Activated T-cell treated with anti-CD3 and anti-CD28 coated beads, Interleukin-2, amount 50 U/mL, for 1 hour (primary cell): Measurements from ENCODE around the gene PPP2R5A.

ENCODE experiments used
- DNase-seq: peaks from one replicate; pipeline ENCODE4 v3.0.0-alpha.2; 2020

The PPP2R5A gene

GRCh38 chr1:212284744-212285684, at the start of gene PPP2R5A:
PPP2R5A (plus strand) TSS chr1:212285410; CDS start chr1:212286111, 701 bp downstream.
- peak; percentile 99 for DNase-seq

- no peak for DNase-seq
These were observed 49.4 kb upstream of the PPP2R5A start for GRCh38 chr1:212235857-212236256.

GRCh38 chr1:212236664-212237220, 48.5 kb upstream of the PPP2R5A start:
- DNase-seq: no peak

DNA sequence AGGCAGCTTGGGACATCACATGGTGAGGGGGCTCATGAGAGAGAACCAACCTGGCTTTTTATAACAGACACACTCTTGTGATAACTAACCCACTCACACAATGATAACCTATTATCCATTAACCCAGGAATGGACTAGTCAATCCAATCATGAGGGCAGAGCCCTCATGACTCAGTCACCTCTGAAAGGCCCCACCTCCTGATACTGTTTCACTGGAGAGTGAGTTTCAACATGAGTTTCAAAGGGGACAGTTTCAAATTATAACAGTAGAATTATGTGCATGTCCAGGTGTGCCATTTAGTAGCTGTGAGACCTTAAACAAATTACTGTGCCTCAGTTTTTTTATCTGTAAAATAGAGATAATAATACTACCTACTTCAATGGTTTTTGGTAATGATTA, 47.6 kb upstream of the PPP2R5A start:
- DNase-seq: no peak

GRCh38 chr1:212238552-212238951, 46.7 kb upstream of the PPP2R5A start:
- no peak for DNase-seq

DNA sequence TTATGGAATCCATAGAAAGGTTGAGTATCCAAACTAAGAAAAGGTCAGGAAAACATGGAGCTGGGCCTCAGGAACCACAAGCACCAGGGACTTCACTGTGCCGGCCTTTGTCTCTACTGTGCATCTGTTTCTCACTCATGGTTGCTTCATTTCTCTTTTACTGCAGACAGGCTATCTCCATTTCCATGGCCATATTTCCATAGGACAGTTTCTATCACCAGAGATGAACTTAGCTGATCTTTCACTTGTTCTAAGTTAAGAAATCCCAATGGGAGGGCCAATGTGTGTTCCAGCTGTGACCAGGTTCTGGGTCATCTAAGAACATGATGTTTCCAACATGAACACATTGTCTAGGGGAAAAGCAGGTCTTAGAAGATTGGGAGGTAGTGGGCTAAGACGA, 43.7 kb upstream of the PPP2R5A start:
- DNase-seq: no peak

DNA sequence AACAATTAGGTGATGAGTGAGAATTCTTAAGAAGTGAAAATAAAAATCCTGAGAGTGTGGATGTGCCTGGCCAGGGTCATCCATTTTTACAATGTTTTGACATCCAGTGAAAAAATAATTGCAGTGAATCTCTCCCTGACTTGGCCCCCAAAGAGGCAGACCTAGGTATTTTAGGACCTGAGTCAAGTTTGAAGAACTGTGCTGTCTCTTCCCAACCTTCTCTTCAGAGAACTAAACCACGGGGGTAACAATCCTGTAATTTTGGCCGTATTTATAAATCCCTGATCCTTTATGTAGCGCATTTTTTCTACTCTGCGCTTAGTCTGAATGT, 43.3 kb upstream of the PPP2R5A start:
- DNase-seq: no peak

GRCh38 chr1:212242288-212242984, 42.8 kb upstream of the PPP2R5A start:
- DNase-seq: no peak

DNA sequence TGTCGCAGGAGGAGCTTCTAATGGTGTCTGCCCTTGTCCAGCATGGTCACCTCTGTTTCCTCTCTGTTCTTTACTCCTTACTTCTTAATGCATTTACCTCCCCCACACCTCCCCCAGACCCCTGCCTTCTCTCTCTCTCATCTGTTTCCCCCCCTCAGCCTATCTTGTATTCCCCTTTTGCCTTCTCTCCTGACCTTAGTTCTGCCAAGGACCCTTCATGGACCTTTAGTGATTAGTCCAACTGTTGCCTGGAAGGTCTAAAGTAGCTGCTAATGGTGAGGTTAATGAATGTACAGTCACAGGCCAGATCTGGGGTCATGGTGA, 42.3 kb upstream of the PPP2R5A start:
- no peak for DNase-seq

GRCh38 chr1:212244441-212244840, 40.8 kb upstream of the PPP2R5A start:
- DNase-seq: no peak

- no peak for DNase-seq
These were observed 38.0 kb upstream of the PPP2R5A start for GRCh38 chr1:212247179-212247721.

DNA sequence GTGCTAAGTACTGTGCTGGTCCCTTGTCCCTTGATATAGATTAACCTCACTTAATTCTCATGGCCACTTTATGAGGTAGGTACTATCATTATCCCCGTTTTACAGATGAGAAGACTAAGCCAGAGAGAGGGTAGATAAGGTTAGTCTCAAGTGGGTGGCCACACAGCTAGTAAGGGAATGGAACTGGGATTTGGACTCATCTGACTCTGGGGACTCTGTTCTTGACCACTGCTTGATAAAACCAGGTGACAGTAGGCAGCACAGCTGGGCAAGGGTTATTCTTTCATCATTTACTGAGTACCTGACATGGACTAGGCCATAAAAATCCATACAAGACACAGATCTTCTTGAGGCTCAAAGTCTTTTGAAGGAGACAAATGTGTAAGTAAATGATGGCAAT, 37.2 kb upstream of the PPP2R5A start:
- DNase-seq: no peak

- DNase-seq: no peak
These were observed 30.3 kb upstream of the PPP2R5A start for GRCh38 chr1:212254853-212255363.

- no peak for DNase-seq
These were observed 29.4 kb upstream of the PPP2R5A start for GRCh38 chr1:212255705-212256307.

GRCh38 chr1:212256369-212256768, 28.8 kb upstream of the PPP2R5A start:
- DNase-seq: peak; percentile 24

DNA sequence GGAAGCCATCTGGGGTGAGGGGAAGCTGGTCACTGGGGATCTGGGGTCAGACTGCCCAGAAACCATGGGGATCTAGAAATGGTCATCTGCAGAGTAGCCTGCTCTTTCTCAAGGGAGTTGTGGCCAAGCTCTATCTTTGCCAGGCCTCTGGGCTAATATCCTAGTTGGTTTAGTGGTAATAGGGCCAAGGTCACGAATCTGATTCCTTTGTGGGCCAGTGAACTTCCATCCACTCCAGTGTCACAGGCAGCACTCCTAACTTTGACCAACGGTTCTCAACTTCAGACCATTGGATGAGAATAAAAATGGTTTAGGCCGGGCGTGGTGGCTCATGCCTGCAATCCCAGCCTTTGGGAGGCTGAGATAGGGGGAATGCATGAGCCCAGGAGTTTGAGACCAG, 28.1 kb upstream of the PPP2R5A start:
- no peak for DNase-seq

DNA sequence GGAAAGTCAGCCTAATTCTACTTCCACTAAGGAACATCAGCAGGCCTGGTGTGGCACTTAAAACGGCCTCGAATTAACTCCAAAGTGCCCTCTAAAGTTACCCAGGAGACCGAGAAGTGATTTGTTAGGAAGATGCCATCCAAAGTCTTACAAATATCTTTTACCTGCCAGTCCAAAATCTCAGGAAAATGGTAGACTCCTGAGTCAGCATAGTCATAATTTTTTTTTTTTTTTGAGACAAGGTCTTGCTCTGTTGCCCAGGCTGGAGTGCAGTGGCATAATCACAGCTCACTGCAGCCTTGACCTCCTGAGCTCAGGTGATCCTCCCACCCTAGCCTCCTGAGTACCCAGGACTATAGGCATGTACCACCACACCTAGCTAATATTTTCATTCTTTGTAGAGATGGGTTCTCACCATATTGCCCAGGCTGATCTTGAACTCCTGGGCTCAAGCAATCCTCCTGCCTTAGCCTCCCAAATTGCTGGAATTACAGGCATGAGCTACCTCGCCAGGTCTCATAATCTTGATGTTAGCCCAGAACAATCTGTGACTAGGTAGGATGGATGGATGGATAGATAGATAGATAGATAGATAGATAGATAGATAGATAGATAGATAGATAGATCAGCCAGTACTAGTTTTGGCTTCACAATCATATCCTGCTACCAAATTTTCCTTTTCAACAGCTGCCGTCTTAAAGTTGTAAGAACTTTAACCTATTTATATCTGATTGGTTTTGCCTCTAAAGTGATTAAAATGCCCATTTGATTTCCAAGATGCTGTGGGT, 25.3 kb upstream of the PPP2R5A start:
- no peak for DNase-seq

- no peak for DNase-seq
These were observed 24.5 kb upstream of the PPP2R5A start for GRCh38 chr1:212260557-212261355.

GRCh38 chr1:212261361-212261929, 23.8 kb upstream of the PPP2R5A start:
- no peak for DNase-seq

DNA sequence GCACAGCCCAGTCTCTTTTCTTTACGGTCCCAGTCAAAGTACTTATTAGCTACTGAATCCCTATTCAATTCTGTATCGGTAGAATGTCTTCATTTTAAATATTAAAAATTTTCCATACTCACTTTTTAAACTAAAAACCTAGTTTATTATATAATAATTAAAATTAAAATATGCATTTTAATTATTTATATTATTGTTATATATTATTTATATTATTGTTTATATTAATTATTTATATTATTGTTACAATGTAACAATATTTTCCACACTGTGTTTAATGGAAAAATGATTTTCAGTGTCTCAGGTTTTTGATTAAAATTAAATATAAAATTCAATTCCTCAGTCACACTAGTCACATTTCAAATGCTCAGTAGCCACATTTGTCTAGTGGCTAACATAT, 18.2 kb upstream of the PPP2R5A start:
- DNase-seq: no peak

DNA sequence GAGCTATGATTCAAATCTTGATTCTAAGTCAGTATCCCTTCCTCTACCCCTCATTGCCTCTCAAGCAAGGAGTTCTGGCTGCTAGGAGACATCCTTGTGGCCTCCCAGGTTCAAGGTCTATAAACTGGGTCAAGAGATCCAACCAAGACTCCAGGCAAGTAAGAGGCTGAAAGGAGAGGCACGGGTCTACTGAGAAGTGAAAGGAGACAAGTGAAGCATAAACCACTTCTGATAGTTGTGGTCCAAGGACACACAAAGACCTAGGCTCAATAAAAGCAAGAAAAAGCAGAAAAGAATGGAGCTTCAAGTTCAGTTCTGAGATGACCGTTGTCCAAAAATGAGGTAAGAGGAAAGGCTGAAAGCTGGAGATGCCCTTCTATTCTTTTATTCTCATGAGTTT, 17.8 kb upstream of the PPP2R5A start:
- no peak for DNase-seq
